ENCODE results near the gene IQCE.

DNA sequence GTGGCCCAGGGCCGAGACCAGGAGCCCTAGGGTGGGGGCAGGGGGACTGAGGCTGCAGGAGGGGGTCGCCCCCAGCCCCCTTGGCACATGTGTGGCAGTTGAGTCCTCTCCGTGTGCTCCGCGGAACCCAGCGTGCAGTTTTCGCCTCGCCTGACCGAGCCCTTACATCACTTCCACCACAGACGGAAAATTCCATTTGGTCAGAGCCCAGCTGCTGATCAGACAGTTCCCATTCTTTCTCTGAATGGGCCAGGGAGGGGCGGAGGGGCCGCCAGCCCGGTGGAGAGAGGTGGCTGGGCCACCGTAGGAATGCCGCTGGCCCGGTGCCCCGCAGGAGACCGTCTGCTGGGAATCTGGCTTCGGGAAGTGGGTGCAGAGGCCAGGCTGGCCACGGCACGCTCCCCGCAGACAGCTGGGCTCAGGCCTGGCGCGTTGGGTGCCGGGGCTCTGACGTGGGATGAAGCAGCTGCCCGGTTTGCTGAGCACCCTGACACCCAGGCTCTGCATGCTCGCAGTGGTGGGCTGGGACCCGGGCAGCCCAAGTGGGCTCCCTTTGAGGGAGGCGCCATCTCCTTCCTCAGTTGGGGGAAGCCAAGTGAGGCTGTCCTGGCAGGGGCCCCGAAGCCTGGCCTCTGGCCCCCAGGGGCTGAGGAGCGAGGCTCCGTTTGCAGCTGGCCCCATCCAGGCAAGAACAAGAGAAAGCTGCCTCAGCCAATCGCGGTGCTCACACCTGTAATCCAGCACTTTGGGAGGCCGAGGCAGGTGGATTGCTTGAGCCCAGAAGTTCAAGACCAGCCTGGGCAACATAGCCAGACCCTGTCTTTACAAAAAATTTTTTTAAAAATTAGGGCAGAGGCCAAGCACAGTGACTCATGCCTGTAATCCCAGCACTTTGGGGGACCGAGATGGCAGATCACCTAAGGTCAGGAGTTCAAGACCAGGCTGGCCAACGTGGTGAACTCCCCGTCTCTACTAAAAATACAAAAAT lies 82.9 kb downstream of the IQCE start:
- TF ChIP-seq CTCF (IDR thresholded peaks at IDR 0.05; ENCODE audit: low read length) (no peak), EZH2 (optimal IDR thresholded peaks at IDR 0.05; ENCODE audit: low read depth, low read length) (no peak)

Measured in MM.1S (cell line).